Measurements from ENCODE around the gene TOX4.

Gene TOX4

DNA sequence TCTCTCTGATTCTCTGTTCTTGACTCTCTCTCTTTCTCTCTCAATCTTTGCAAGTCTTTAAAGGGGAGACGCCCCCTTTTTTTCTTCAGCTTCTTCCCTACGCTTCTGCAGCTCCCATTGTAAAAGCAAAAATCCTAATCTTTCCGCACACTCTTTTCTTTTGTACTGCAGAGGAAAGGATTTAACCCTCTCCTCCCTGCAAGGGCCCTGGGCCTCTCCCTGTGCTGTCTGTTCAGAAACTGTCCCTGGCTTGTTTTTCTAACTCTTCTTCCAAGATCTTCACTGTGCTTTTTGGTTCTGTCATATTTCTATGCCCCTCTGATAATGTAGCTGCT, 60.1 kb downstream of the TOX4 start:
- no peak overlapping the region for H3K4me2 ChIP-seq (ENCODE audit: insufficient read depth, low read length)
- H3K4me1 ChIP-seq (ENCODE audit: insufficient read depth, low read length): no peaks in the 10 kb centered on the region
- ATAC-seq (ENCODE audit: insufficient read depth, low read depth) (no peak), DNase-seq (no peak)
- H3K9me3 ChIP-seq (ENCODE audit: insufficient read depth, low read length, severe bottlenecking): no peaks in the 10 kb centered on the region
- H3K4me3 ChIP-seq (ENCODE audit: low read depth in 1 of 2, low read length in 2 of 2): no peak overlapping the region
- H3K36me3 ChIP-seq (ENCODE audit: insufficient read depth, low read length): no peaks in the 10 kb centered on the region
- H3K27me3 ChIP-seq (ENCODE audit: insufficient read depth, low read length, poor library complexity): peaks cover 22% of the 10 kb centered on the region
- no peak for TF ChIP-seq EZH2 (IDR thresholded peaks at IDR 0.05; ENCODE audit: borderline replicate concordance, low read depth, low read length, severe bottlenecking)
- no peak overlapping the region for H3K9ac ChIP-seq (ENCODE audit: low read depth, low read length)
- H2AFZ ChIP-seq (ENCODE audit: low read depth, low read length): no peak overlapping the region
- H3K79me2 ChIP-seq (ENCODE audit: insufficient read depth, low read length): no peaks in the 10 kb centered on the region
- no peak overlapping the region for H3K27ac ChIP-seq (ENCODE audit: low read length)
- no peaks in the 10 kb centered on the region for H4K20me1 ChIP-seq (ENCODE audit: insufficient read depth, low read length)

DNA sequence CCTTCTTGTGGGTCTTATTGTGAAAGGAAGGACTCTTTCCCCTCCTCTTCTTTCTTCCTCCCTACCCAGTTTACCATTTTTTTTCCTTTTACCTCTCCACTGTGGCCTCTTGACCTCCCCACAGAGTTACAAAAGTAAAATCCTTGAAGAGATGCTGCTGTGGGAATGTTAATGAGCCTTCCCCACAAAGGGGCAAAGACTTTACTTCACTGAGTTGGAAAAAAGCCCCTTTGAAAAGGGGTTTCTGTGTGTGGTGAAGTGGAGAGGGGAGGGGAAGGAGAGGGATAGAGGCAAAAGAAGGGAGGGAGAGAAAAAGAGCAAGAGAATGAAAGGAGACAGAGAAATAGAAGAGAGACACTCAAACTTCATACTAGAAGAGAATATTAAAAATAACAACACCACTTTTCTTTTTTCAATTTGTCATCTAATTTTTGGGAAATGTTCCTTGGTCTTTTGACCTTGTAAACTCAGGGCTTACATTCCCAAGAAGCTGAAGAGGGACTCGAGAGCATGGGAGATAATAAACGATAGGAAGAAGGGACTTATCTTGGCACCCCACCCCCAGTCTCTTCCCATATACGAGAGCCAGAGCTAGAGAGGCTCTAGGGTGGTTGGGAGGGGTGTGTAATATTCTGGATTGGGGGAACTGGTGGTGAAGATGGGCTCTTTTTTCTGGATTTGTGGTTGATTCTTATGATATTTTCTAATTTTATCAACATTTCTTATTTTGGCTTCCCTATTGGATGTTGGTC, 62.4 kb downstream of the TOX4 start:
- Histone ChIP-seq H3K4me3 (ENCODE audit: low read depth in 1 of 2, low read length in 2 of 2) (no peak overlapping the region), H4K20me1 (ENCODE audit: insufficient read depth, low read length) (no peaks in the 10 kb centered on the region), H3K36me3 (ENCODE audit: insufficient read depth, low read length) (no peaks in the 10 kb centered on the region), H3K27ac (ENCODE audit: low read length) (no peak overlapping the region), H3K4me2 (ENCODE audit: insufficient read depth, low read length) (no peak overlapping the region), H3K9me3 (ENCODE audit: insufficient read depth, low read length, severe bottlenecking) (no peaks in the 10 kb centered on the region), H3K79me2 (ENCODE audit: insufficient read depth, low read length) (no peaks in the 10 kb centered on the region), H3K27me3 (ENCODE audit: insufficient read depth, low read length, poor library complexity) (peaks cover 21% of the 10 kb centered on the region), H3K9ac (ENCODE audit: low read depth, low read length) (no peak overlapping the region), H2AFZ (ENCODE audit: low read depth, low read length) (no peak overlapping the region), H3K4me1 (ENCODE audit: insufficient read depth, low read length) (no peaks in the 10 kb centered on the region)
- DNase-seq (no peak), ATAC-seq (ENCODE audit: insufficient read depth, low read depth) (no peak)
- TF ChIP-seq EZH2 (IDR thresholded peaks at IDR 0.05; ENCODE audit: borderline replicate concordance, low read depth, low read length, severe bottlenecking): no peak
- TF ChIP-seq, protein P1, sequence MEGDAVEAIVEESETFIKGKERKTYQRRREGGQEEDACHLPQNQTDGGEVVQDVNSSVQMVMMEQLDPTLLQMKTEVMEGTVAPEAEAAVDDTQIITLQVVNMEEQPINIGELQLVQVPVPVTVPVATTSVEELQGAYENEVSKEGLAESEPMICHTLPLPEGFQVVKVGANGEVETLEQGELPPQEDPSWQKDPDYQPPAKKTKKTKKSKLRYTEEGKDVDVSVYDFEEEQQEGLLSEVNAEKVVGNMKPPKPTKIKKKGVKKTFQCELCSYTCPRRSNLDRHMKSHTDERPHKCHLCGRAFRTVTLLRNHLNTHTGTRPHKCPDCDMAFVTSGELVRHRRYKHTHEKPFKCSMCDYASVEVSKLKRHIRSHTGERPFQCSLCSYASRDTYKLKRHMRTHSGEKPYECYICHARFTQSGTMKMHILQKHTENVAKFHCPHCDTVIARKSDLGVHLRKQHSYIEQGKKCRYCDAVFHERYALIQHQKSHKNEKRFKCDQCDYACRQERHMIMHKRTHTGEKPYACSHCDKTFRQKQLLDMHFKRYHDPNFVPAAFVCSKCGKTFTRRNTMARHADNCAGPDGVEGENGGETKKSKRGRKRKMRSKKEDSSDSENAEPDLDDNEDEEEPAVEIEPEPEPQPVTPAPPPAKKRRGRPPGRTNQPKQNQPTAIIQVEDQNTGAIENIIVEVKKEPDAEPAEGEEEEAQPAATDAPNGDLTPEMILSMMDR (IDR thresholded peaks at IDR 0.05; ENCODE audit: borderline replicate concordance, extremely low read depth, low read length, poor library complexity, severe bottlenecking): no peak

DNA sequence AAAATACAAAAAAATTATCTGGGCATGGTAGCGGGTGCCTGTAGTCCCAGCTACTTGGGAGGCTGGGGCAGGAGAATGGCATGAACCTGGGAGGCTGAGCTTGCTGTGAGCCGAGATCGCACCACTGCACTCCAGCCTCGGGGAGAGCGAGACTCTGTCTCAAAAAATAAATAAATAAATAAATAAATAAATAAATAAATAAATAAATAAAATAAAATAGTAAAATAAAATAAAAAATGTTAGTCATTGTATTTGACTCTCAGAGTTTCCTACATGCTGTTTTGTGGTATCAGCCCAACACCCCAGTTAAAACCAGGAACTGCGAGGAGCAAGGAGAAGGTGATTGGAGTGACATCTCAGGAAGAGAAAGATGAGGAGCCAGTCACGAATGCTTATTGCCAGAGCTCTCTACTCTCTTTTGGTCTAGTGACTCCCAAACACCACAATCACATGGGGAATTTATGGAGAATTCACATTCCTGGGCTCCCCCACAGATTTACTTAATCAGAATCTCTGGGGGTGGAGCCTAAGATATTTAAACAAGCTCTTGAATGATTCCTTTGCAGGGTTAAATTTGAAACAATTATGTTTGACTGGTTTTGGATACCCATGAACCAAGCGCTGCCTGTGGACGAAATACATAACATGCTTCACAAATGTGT, 64.5 kb downstream of the TOX4 start:
- Histone ChIP-seq H3K9me3 (ENCODE audit: insufficient read depth, low read length, severe bottlenecking) (no peaks in the 10 kb centered on the region), H3K27ac (ENCODE audit: low read length) (no peak overlapping the region), H4K20me1 (ENCODE audit: insufficient read depth, low read length) (no peaks in the 10 kb centered on the region), H3K4me3 (ENCODE audit: low read depth in 1 of 2, low read length in 2 of 2) (no peak overlapping the region), H2AFZ (ENCODE audit: low read depth, low read length) (no peak overlapping the region), H3K4me2 (ENCODE audit: insufficient read depth, low read length) (no peak overlapping the region), H3K79me2 (ENCODE audit: insufficient read depth, low read length) (no peaks in the 10 kb centered on the region), H3K27me3 (ENCODE audit: insufficient read depth, low read length, poor library complexity) (peaks cover 9% of the 10 kb centered on the region), H3K36me3 (ENCODE audit: insufficient read depth, low read length) (no peaks in the 10 kb centered on the region), H3K9ac (ENCODE audit: low read depth, low read length) (no peak overlapping the region), H3K4me1 (ENCODE audit: insufficient read depth, low read length) (no peaks in the 10 kb centered on the region)
- ATAC-seq (ENCODE audit: insufficient read depth, low read depth): no peak
- no peak for TF ChIP-seq EZH2 (IDR thresholded peaks at IDR 0.05; ENCODE audit: borderline replicate concordance, low read depth, low read length, severe bottlenecking)
- TF ChIP-seq, protein P1 (IDR thresholded peaks at IDR 0.05; ENCODE audit: borderline replicate concordance, extremely low read depth, low read length, poor library complexity, severe bottlenecking): no peak
- DNase-seq: no peak

DNA sequence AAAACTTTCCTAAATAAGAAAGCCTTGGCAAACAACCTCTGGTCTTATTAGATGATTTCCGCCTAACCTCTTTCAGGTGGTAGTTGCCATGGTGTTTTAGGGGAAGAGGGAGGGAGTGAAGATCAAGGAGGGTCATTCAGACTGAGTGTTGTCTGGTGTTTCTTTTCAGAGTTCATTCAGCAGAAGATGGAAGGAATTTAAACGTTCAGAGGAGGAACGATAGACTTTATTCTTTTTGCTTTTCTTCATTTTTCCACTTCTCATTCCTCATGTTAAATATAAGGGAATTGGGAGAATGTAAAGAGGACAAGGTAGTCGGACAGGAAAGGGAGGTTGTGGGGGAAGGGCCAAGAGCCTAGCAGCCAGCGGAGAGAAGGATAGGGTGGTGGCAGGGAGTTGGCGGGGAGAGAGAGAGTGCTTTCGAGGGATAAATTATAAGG, 66.5 kb downstream of the TOX4 start:
- Histone ChIP-seq H3K4me2 (ENCODE audit: insufficient read depth, low read length) (no peak overlapping the region), H3K9me3 (ENCODE audit: insufficient read depth, low read length, severe bottlenecking) (no peaks in the 10 kb centered on the region), H3K4me1 (ENCODE audit: insufficient read depth, low read length) (no peaks in the 10 kb centered on the region), H3K4me3 (ENCODE audit: low read depth in 1 of 2, low read length in 2 of 2) (no peak overlapping the region), H3K79me2 (ENCODE audit: insufficient read depth, low read length) (no peaks in the 10 kb centered on the region), H4K20me1 (ENCODE audit: insufficient read depth, low read length) (no peaks in the 10 kb centered on the region), H3K27ac (ENCODE audit: low read length) (no peak overlapping the region), H3K9ac (ENCODE audit: low read depth, low read length) (no peak overlapping the region), H3K27me3 (ENCODE audit: insufficient read depth, low read length, poor library complexity) (peaks cover 6% of the 10 kb centered on the region), H3K36me3 (ENCODE audit: insufficient read depth, low read length) (no peaks in the 10 kb centered on the region), H2AFZ (ENCODE audit: low read depth, low read length) (no peak overlapping the region)
- ATAC-seq (ENCODE audit: insufficient read depth, low read depth) (no peak), DNase-seq (no peak)
- TF ChIP-seq, protein P1 (IDR thresholded peaks at IDR 0.05; ENCODE audit: borderline replicate concordance, extremely low read depth, low read length, poor library complexity, severe bottlenecking): no peak
- TF ChIP-seq EZH2 (IDR thresholded peaks at IDR 0.05; ENCODE audit: borderline replicate concordance, low read depth, low read length, severe bottlenecking): no peak
